ENCODE data around the gene GPRC5C. TPM values are rescaled to one million over a fixed set of nuclear protein-coding genes. Genes with fewer than 3 reads are reported as not detected.

Gene GPRC5C
- total and polyA plus RNA-seq, 9 of the 15 experiments (the other 6 are each of a cell fraction or from before 2014, with no cell fraction given) = 0.28 to 9.0 (median 4.1) TPM

- 0 out of 2 replicates have a peak, but pooled peaks have one; percentile 13 for TF ChIP-seq MAX (CRISPR knock-in tag; IDR thresholded peaks at IDR 0.05)
- no peak for TF ChIP-seq ZSCAN29 (IDR thresholded peaks at IDR 0.05)
- TF ChIP-seq JUN (IDR thresholded peaks at IDR 0.05; ENCODE audit: borderline replicate concordance, low read depth, low read length) = no peak
- 0 out of 2 replicates have a peak, but pooled peaks have one; percentile 57 for TF ChIP-seq JUN (CRISPR knock-in tag; IDR thresholded peaks at IDR 0.05; ENCODE audit: borderline replicate concordance)
- 0 out of 2 replicates have a peak, but pooled peaks have one; percentile 22 for TF ChIP-seq FOXP1 (CRISPR knock-in tag; IDR thresholded peaks at IDR 0.05)
- TF ChIP-seq CREB5 (CRISPR knock-in tag; IDR thresholded peaks at IDR 0.05) = no peak
Measured at GRCh38 chr17:74452841-74453661, 21.2 kb downstream of the GPRC5C start (continued).

- H3K79me2 ChIP-seq (ENCODE audit: control insufficient read depth, insufficient read depth, low read length) = no peaks in the 10 kb centered on the region
- H2AFZ ChIP-seq (ENCODE audit: low read depth, low read length) = peak overlapping the region; percentile 79
- no peaks in the 10 kb centered on the region for H3K9me3 ChIP-seq (replicated peaks; ENCODE audit: control insufficient read depth, insufficient read depth, low read depth, low read length)
- H3K4me2 ChIP-seq (ENCODE audit: insufficient read depth, low read length) = peak overlapping the region; percentile 64; the same call in 1 of the 2 replicates
- no peak for FAIRE-seq
- ChIA-PET CTCF (ENCODE audit: low intra/inter-chr PET ratio) (interaction anchor here (1.4 to 1.5 kb wide), 2 partner anchors 16 to 74 kb away, joined by 3 to 4 read pairs; no protein-coding TSS in a partner anchor), POLR2A (no interaction called here)
- in situ Hi-C loops (cut with MboI) (no loop called here), intact Hi-C loops (cut with micrococcal nuclease) (no loop called here)
- 1% methylated on average over 10 of the region's 43 CpGs for WGBS (ENCODE audit: insufficient coverage, low coverage, missing lambda C conversion rate)
- H3K9me1 ChIP-seq (ENCODE audit: control insufficient read depth, insufficient read depth, low read length) = no peaks in the 10 kb centered on the region
- DNase-seq (ENCODE audit: extremely low read depth in 1 of 4, low spot score in 3 of 4) = peak in 3 of 4 experiments; percentile 97 to 99 (median 99)
- H3K27me3 ChIP-seq (ENCODE audit: control insufficient read depth in 2 of 2, insufficient read depth in 2 of 2, low read length in 2 of 2) = peaks cover 0 to 34% of the 10 kb centered on the region in 2 experiments; a peak in 2 of 5 replicates
- no peaks in the 10 kb centered on the region for H4K20me1 ChIP-seq (replicated peaks; ENCODE audit: control insufficient read depth, insufficient read depth, low read length)
- BruUV-seq (replicated peaks) = no TSS peak
- no peaks in the 10 kb centered on the region for H3K36me3 ChIP-seq (ENCODE audit: control insufficient read depth, insufficient read depth, low read length)
- H3K4me1 ChIP-seq (replicated peaks in 1 of 2; ENCODE audit: control insufficient read depth in 2 of 2, insufficient read depth in 2 of 2, low read length in 2 of 2) = peaks cover 15 to 22% of the 10 kb centered on the region in 2 experiments; a peak in 4 of 5 replicates
- no peak overlapping the region for H3K27ac ChIP-seq (ENCODE audit: extremely low read depth, low read depth, low read length)
- ATAC-seq = peak; percentile 67
- H3K4me3 ChIP-seq = 0 out of 2 replicates have a peak overlapping the region, but pooled peaks have one; percentile 22
- peak overlapping the region in 1 of 2 experiments; percentile 86; a peak in 2 of 4 replicates for H3K9ac ChIP-seq (ENCODE audit: insufficient read depth in 1 of 2, low read depth in 2 of 2, low read length in 2 of 2)
- TF ChIP-seq E2F6 (IDR thresholded peaks at IDR 0.05; ENCODE audit: borderline replicate concordance in 1 of 2, extremely low read depth in 1 of 2, insufficient read depth in 1 of 2, insufficient read length in 1 of 2, low read depth in 1 of 2, low read length in 1 of 2, poor library complexity in 1 of 2, severe bottlenecking in 1 of 2) (peak; percentile 46 to 93), VEZF1 (CRISPR knock-in tag; IDR thresholded peaks at IDR 0.05) (peak; percentile 88), HNRNPK (IDR thresholded peaks at IDR 0.05; ENCODE audit: low read depth, low read length, poor library complexity, severe bottlenecking) (peak; percentile 89), PRMT5 (CRISPR knock-in tag; IDR thresholded peaks at IDR 0.05) (no peak), LCOR (CRISPR knock-in tag; IDR thresholded peaks at IDR 0.05) (no peak), U2AF1 (optimal IDR thresholded peaks at IDR 0.05; ENCODE audit: low read depth, low read length) (no peak), PCBP1 (IDR thresholded peaks at IDR 0.05; ENCODE audit: low read depth, low read length, poor library complexity, severe bottlenecking) (peak; percentile 29), GABPB1 (CRISPR knock-in tag; IDR thresholded peaks at IDR 0.05) (peak; percentile 1; the same call in 1 of the 2 replicates)
Measured at GRCh38 chr17:74453665-74454196, 21.8 kb downstream of the GPRC5C start.
